ENCODE data around the gene BAZ2B. TPM values are rescaled to one million over a fixed set of nuclear protein-coding genes. Genes with fewer than 3 reads are reported as not detected.

Gene BAZ2B
- total RNA-seq, 1 donor from 2014 or later = 226 TPM

DNA sequence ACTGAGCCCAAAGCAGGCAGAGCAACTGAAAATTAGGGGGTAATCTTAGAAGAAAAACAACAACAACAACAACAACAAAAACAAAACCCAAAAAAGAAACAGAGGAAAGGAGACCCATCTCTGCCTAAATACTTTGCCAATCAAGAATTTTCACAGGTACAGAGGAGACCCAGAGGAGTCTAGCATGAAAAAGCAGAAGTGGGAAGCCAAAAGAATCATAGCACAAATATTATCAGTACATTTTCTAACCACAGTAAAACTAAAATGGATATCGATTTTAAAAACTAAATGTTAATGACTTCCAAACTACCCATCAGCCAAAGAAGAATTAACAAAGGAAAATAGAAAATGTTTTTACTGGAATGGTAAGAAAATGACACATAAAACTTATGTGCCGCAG is 148.1 kb downstream of the BAZ2B start:
- DNase-seq = no peak
- TF ChIP-seq, protein P1, sequence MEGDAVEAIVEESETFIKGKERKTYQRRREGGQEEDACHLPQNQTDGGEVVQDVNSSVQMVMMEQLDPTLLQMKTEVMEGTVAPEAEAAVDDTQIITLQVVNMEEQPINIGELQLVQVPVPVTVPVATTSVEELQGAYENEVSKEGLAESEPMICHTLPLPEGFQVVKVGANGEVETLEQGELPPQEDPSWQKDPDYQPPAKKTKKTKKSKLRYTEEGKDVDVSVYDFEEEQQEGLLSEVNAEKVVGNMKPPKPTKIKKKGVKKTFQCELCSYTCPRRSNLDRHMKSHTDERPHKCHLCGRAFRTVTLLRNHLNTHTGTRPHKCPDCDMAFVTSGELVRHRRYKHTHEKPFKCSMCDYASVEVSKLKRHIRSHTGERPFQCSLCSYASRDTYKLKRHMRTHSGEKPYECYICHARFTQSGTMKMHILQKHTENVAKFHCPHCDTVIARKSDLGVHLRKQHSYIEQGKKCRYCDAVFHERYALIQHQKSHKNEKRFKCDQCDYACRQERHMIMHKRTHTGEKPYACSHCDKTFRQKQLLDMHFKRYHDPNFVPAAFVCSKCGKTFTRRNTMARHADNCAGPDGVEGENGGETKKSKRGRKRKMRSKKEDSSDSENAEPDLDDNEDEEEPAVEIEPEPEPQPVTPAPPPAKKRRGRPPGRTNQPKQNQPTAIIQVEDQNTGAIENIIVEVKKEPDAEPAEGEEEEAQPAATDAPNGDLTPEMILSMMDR (IDR thresholded peaks at IDR 0.05; ENCODE audit: partially characterized antibody, unreplicated experiment) = no peak
- Mint-ChIP-seq H3K36me3 (ENCODE audit: unreplicated experiment) (peaks cover 11% of the 10 kb centered on the region), H3K9me3 (ENCODE audit: unreplicated experiment) (peaks cover 3% of the 10 kb centered on the region), H3K27me3 (ENCODE audit: unreplicated experiment) (peaks cover 5% of the 10 kb centered on the region), H3K4me1 (ENCODE audit: low read depth, unreplicated experiment) (no peaks in the 10 kb centered on the region), H3K27ac (ENCODE audit: unreplicated experiment) (no peak overlapping the region), H3K4me3 (ENCODE audit: unreplicated experiment) (no peak overlapping the region)

DNA sequence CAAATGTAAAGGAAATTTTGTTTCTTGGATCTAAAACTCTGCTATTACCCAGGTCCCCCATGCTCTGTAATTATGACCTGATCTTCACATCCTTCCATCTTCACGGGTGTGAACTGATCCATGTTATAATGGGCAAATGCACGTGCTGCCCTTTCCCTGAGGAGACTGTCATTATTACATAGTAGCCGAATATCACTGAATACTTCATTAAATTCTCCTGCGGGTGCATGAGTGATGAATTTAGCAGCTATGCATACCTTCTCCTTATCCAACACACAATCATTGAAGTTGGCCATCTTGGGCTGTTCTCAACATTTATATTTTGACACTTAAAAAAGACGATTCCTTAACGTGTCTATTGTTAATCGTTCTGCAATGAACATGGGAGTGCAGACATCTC is 153.4 kb downstream of the BAZ2B start:
- H3K4me3 Mint-ChIP-seq (ENCODE audit: unreplicated experiment) = no peak overlapping the region
- no peaks in the 10 kb centered on the region for H3K4me1 Mint-ChIP-seq (ENCODE audit: low read depth, unreplicated experiment)
- no peak for DNase-seq
- H3K27ac Mint-ChIP-seq (ENCODE audit: unreplicated experiment) = no peak overlapping the region
- TF ChIP-seq, protein P1 (IDR thresholded peaks at IDR 0.05; ENCODE audit: partially characterized antibody, unreplicated experiment) = no peak
- H3K36me3 Mint-ChIP-seq (ENCODE audit: unreplicated experiment) = peaks cover 4% of the 10 kb centered on the region
- H3K9me3 Mint-ChIP-seq (ENCODE audit: unreplicated experiment) = peaks cover 2% of the 10 kb centered on the region
- H3K27me3 Mint-ChIP-seq (ENCODE audit: unreplicated experiment) = no peaks in the 10 kb centered on the region

DNA sequence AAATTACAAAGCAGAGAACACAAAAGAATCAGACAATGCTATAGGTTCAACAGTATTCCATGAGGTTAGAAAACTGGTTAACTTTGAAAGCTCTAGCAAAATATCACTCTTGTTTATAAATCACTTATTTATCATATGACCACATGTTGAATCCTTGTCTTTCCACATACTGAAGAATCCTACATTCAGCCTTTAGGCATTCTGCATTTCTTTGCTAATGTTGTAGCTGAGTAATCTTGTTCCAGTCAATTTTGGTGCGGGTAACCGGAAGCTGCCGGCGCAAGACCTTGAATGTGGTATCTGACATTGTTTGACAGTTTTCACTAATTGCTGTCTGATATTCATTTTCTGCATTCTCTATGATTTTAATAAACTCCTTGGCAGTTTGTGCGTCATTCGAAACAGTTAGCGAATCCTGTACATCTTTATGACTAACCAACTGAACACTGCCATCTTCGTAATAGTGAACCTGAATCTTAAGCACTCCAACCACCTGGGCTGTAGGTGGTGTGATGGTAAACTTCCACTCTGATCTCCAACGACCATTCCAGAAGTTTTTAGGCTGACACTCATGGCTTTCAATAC is 154.1 kb downstream of the BAZ2B start:
- H3K36me3 Mint-ChIP-seq (ENCODE audit: unreplicated experiment) = no peaks in the 10 kb centered on the region
- DNase-seq = no peak
- H3K27ac Mint-ChIP-seq (ENCODE audit: unreplicated experiment) = no peak overlapping the region
- TF ChIP-seq, protein P1 (IDR thresholded peaks at IDR 0.05; ENCODE audit: partially characterized antibody, unreplicated experiment) = no peak
- H3K4me1 Mint-ChIP-seq (ENCODE audit: low read depth, unreplicated experiment) = no peaks in the 10 kb centered on the region
- no peak overlapping the region for H3K4me3 Mint-ChIP-seq (ENCODE audit: unreplicated experiment)
- no peaks in the 10 kb centered on the region for H3K27me3 Mint-ChIP-seq (ENCODE audit: unreplicated experiment)
- peaks cover 2% of the 10 kb centered on the region for H3K9me3 Mint-ChIP-seq (ENCODE audit: unreplicated experiment)

DNA sequence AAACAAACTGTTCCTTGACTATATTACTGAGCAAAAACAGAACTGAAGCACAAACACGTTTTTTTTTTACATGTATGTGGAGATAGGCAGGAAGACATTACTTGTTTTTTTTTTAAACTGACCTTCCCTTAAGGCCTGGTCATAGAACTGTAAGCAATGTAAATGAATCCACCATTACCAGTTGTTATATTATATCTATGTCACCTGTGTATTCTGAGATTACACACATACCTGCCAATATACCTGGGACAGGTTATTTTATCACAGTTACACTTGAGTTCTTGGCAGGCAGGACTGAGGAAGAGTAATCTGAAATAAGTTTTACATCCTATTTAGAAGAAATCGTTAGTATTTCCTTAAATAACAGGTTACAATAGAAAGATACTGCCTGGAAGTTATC is 155.3 kb downstream of the BAZ2B start:
- Mint-ChIP-seq H3K4me1 (ENCODE audit: low read depth, unreplicated experiment) (no peaks in the 10 kb centered on the region), H3K36me3 (ENCODE audit: unreplicated experiment) (no peaks in the 10 kb centered on the region), H3K27ac (ENCODE audit: unreplicated experiment) (no peak overlapping the region), H3K9me3 (ENCODE audit: unreplicated experiment) (peaks cover 2% of the 10 kb centered on the region), H3K4me3 (ENCODE audit: unreplicated experiment) (no peak overlapping the region), H3K27me3 (ENCODE audit: unreplicated experiment) (no peaks in the 10 kb centered on the region)
- no peak for DNase-seq
- TF ChIP-seq, protein P1 (IDR thresholded peaks at IDR 0.05; ENCODE audit: partially characterized antibody, unreplicated experiment) = no peak

DNA sequence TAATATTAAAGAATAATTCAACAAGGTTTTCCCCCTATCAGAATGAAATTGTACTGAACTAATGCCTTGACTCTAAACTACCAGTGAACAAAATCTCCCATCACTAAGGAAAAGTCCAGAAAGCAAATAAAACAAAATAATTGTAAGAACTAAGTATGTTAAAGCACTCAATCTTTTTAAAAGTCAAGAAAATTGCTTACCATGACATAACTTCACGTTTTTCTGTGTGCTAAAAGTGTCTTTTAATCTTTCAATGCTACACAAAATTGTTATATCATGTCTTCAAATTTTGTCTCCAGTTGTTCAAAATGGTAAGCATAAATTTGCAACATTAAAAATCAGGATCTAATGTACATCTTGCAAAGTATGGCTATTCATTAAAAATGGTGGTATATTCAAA is 156.1 kb downstream of the BAZ2B start:
- H3K27ac Mint-ChIP-seq (ENCODE audit: unreplicated experiment) = no peak overlapping the region
- peaks cover 2% of the 10 kb centered on the region for H3K9me3 Mint-ChIP-seq (ENCODE audit: unreplicated experiment)
- no peak overlapping the region for H3K4me3 Mint-ChIP-seq (ENCODE audit: unreplicated experiment)
- no peaks in the 10 kb centered on the region for H3K36me3 Mint-ChIP-seq (ENCODE audit: unreplicated experiment)
- no peaks in the 10 kb centered on the region for H3K4me1 Mint-ChIP-seq (ENCODE audit: low read depth, unreplicated experiment)
- TF ChIP-seq, protein P1 (IDR thresholded peaks at IDR 0.05; ENCODE audit: partially characterized antibody, unreplicated experiment) = no peak
- H3K27me3 Mint-ChIP-seq (ENCODE audit: unreplicated experiment) = no peaks in the 10 kb centered on the region
- no peak for DNase-seq
